Endothelial cell (in vitro differentiated cells): ENCODE measurements around the gene SERPINE1. TPM values are rescaled to one million over a fixed set of nuclear protein-coding genes. Genes with fewer than 3 reads are reported as not detected.
"Not testable (repeated sequence)": the region's sequence is repeated elsewhere in the genome, so short reads cannot be mapped to it uniquely, and the experiment has no call there.

Source experiments
- DNase-seq: peaks from one replicate; pipeline ENCODE4 v3.0.0; 2021; ENCODE audit warnings: low spot score
- H3K27ac Mint-ChIP-seq: one replicate; pipeline ENCODE4 v1.8.0; 2021; ENCODE audit warnings: mixed read lengths, inconsistent platforms; ENCODE audit not compliant: unreplicated experiment
- H3K27me3 Mint-ChIP-seq: one replicate; pipeline ENCODE4 v1.8.0; 2021; ENCODE audit warnings: mild to moderate bottlenecking, moderate library complexity, mixed read lengths, inconsistent platforms; ENCODE audit not compliant: unreplicated experiment
- H3K36me3 Mint-ChIP-seq: one replicate; pipeline ENCODE4 v1.8.0; 2021; ENCODE audit warnings: mild to moderate bottlenecking, low read depth, mixed read lengths, inconsistent platforms; ENCODE audit not compliant: unreplicated experiment
- H3K4me1 Mint-ChIP-seq: one replicate; pipeline ENCODE4 v1.8.0; 2021; ENCODE audit warnings: mild to moderate bottlenecking, mixed read lengths, inconsistent platforms; ENCODE audit not compliant: unreplicated experiment
- H3K4me3 Mint-ChIP-seq: one replicate; pipeline ENCODE4 v1.8.0; 2021; ENCODE audit warnings: mild to moderate bottlenecking, mixed read lengths, inconsistent platforms; ENCODE audit not compliant: unreplicated experiment
- H3K9me3 Mint-ChIP-seq: one replicate; pipeline ENCODE4 v1.8.0; 2021; ENCODE audit warnings: mixed read lengths, inconsistent platforms; ENCODE audit not compliant: unreplicated experiment
- total RNA-seq: library from RNA; stranded (reverse); fragmentation: NEBNext Ultra II Directional; extraction: Animal tissue kit (Norgen Biotek cat#: 25700); gene quantifications from one replicate; pipeline ENCODE4 v1.2.1, GENCODE V29; 2021; ENCODE audit not compliant: unreplicated experiment
- TF ChIP-seq, protein P1 (sequence below): fragments of 200-600 bp; sonication (generic); IDR thresholded peaks from one replicate; pipeline ENCODE4 v1.5.0; 2021; ENCODE audit warnings: antibody characterized with exemption; ENCODE audit not compliant: unreplicated experiment

The SERPINE1 gene
- total RNA-seq, 1 donor from 2014 or later = 0.80 TPM

DNA sequence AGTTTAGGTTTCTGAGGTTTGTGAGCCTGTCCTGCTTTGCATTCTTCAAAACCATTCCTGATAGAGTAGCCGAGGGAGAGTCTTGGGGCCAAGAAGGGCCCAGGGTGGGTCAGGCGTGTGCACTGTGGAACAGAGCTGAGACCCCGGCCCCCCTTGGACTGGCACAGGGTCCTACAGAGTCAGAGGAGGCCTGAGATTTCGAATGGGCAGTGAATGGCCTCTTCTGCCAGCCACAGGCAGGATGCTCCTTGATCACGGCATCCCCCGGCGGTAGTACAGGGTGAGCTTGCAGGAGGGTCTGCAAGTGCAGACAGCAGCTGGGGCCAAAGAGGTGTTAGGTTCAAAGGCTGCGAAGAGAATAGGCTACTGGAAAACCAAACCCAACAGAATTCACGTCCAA, 37.0 kb upstream of the SERPINE1 start:
- no peak overlapping the region for H3K27ac Mint-ChIP-seq
- DNase-seq = no peak
- peaks cover 8% of the 10 kb centered on the region for H3K27me3 Mint-ChIP-seq
- TF ChIP-seq, protein P1, sequence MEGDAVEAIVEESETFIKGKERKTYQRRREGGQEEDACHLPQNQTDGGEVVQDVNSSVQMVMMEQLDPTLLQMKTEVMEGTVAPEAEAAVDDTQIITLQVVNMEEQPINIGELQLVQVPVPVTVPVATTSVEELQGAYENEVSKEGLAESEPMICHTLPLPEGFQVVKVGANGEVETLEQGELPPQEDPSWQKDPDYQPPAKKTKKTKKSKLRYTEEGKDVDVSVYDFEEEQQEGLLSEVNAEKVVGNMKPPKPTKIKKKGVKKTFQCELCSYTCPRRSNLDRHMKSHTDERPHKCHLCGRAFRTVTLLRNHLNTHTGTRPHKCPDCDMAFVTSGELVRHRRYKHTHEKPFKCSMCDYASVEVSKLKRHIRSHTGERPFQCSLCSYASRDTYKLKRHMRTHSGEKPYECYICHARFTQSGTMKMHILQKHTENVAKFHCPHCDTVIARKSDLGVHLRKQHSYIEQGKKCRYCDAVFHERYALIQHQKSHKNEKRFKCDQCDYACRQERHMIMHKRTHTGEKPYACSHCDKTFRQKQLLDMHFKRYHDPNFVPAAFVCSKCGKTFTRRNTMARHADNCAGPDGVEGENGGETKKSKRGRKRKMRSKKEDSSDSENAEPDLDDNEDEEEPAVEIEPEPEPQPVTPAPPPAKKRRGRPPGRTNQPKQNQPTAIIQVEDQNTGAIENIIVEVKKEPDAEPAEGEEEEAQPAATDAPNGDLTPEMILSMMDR = no peak
- peaks cover 5% of the 10 kb centered on the region for H3K4me1 Mint-ChIP-seq
- H3K9me3 Mint-ChIP-seq = no peaks in the 10 kb centered on the region
- H3K36me3 Mint-ChIP-seq = peaks cover 7% of the 10 kb centered on the region
- H3K4me3 Mint-ChIP-seq = no peak overlapping the region

DNA sequence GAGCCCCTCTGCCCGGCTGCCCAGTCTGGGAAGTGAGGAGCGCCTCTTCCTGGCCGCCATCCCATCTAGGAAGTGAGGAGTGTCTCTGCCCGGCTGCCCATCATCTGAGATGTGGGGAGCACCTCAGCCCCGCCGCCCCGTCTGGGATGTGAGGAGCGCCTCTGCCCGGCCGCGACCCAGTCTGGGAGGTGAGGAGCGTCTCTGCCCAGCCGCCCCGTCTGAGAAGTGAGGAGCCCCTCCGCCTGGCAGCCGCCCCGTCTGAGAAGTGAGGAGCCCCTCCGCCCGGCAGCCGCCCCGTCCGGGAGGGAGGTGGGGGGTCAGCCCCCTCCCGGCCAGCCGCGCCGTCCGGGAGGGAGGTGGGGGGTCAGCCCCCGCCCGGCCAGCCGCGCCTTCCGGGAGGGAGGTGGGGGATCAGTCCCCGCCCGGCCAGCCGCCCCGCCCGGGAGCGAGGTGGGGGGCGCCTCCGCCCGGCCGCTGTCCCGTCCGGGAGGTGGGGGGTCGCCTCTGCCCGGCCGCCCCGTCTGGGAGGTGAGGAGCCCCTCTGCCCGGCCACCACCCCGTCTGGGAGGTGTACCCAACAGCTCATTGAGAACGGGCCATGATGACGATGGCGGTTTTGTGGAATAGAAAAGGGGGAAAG, 34.5 kb upstream of the SERPINE1 start:
- not testable (repeated sequence) for H3K27ac Mint-ChIP-seq, H3K9me3 Mint-ChIP-seq, H3K4me3 Mint-ChIP-seq, DNase-seq, H3K36me3 Mint-ChIP-seq, H3K4me1 Mint-ChIP-seq
- H3K27me3 Mint-ChIP-seq = peaks cover 14% of the 10 kb centered on the region

DNA sequence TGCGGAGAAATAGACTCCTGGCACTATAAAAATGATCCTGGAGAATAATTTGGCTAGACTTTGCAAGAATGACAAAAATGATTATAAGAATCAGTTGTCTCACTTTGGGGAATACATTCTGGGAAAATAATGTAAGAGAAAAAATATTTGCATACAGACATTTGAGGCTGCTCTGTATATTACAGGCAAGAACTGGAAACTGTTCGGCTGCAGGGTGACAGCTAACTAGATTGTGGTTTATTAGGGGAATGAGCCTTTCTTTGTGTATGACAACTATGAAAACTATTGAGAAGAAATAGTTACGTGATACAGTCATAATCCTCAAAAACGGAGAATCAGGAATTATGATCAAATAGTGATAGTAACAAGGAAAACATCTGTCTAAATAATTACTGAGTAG, 33.0 kb upstream of the SERPINE1 start:
- no peak for DNase-seq
- no peaks in the 10 kb centered on the region for H3K4me1 Mint-ChIP-seq
- TF ChIP-seq, protein P1 = no peak
- no peak overlapping the region for H3K27ac Mint-ChIP-seq
- no peaks in the 10 kb centered on the region for H3K9me3 Mint-ChIP-seq
- H3K27me3 Mint-ChIP-seq = peaks cover 16% of the 10 kb centered on the region
- H3K4me3 Mint-ChIP-seq = no peak overlapping the region
- peaks cover 7% of the 10 kb centered on the region for H3K36me3 Mint-ChIP-seq

DNA sequence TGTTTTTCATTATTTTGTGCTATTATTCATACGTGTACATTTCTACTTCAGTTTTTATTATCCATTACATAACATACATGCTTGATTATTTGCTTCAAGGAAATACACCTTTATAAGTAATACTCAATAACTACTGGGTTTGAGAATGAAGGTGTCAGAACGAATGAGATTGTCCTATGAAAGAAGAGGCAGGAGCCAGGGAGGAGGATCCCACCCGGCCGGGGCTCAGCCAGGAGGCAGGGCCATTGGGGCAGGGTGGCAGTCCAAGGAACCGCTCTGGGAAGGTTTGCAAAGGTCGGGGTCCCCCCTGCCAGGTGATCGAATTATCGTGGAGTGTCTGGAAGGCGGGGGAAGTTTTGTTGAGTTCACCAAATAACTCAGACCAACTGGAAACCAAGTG, 32.5 kb upstream of the SERPINE1 start:
- no peaks in the 10 kb centered on the region for H3K9me3 Mint-ChIP-seq
- peaks cover 7% of the 10 kb centered on the region for H3K36me3 Mint-ChIP-seq
- no peak overlapping the region for H3K4me3 Mint-ChIP-seq
- no peak for DNase-seq
- H3K27ac Mint-ChIP-seq = no peak overlapping the region
- peaks cover 16% of the 10 kb centered on the region for H3K27me3 Mint-ChIP-seq
- TF ChIP-seq, protein P1 = no peak
- H3K4me1 Mint-ChIP-seq = no peaks in the 10 kb centered on the region

DNA sequence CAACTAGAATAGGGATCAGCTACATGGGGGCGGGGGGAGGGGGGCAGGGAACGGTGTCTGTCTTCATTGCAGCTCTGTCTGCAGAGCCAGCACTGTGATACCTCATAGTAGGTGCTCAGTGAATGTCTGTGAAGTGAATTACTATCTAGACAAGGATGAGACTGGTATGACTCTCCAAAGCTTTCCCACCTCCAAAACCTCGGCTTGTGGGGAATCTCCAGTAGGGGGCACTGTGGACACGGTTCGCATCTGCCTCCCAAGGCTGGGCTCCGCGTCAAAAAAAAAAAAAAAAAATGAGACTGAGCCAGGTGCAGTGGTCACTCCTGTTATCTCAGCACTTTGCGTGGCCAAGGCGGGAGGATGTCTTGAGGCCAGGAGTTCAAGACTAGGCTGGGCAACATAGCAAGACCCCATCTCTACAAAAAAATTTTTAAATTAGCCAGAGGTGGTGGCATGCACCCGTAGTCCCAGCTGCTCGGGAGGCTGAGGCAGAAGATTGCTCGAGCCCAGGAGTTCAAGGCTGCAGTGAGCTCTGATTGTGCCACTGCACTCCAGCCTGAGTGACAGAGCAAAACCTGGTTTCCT, 32.0 kb upstream of the SERPINE1 start:
- no peak overlapping the region for H3K27ac Mint-ChIP-seq
- TF ChIP-seq, protein P1 = peak; percentile 74
- H3K9me3 Mint-ChIP-seq = no peaks in the 10 kb centered on the region
- H3K4me1 Mint-ChIP-seq = no peaks in the 10 kb centered on the region
- H3K4me3 Mint-ChIP-seq = no peak overlapping the region
- DNase-seq = peak; percentile 60
- peaks cover 16% of the 10 kb centered on the region for H3K27me3 Mint-ChIP-seq
- peaks cover 7% of the 10 kb centered on the region for H3K36me3 Mint-ChIP-seq
